HuH-7 (cell line): Measurements from ENCODE around the gene CTDNEP1.
A peak's percentile ranks its signal among the peaks of the same experiment; 100 is the strongest.

ENCODE experiments used
- DNase-seq: peaks from one replicate; pipeline ENCODE4 v3.0.0; 2011; ENCODE audit warnings: low spot score

The CTDNEP1 gene

GRCh38 chr17:7214300-7215135 is 37.0 kb downstream of the CTDNEP1 start:
- DNase-seq, result peak; percentile 94

GRCh38 chr17:7213895-7214299 is 37.6 kb downstream of the CTDNEP1 start:
- peak; percentile 74 for DNase-seq

- DNase-seq, result no peak
Observed at GRCh38 chr17:7211491-7212273, 39.9 kb downstream of the CTDNEP1 start.

GRCh38 chr17:7208754-7209460 is 42.6 kb downstream of the CTDNEP1 start:
- no peak for DNase-seq

- no peak for DNase-seq
Observed at GRCh38 chr17:7208027-7208571, 43.4 kb downstream of the CTDNEP1 start.

- DNase-seq, result no peak
Observed at GRCh38 chr17:7207120-7208001, 44.2 kb downstream of the CTDNEP1 start.

- DNase-seq, result no peak
Observed at GRCh38 chr17:7205561-7205960, 46.0 kb downstream of the CTDNEP1 start.

- peak; percentile 42 for DNase-seq
Observed at GRCh38 chr17:7204828-7205461, 46.6 kb downstream of the CTDNEP1 start.

GRCh38 chr17:7204336-7204735 is 47.2 kb downstream of the CTDNEP1 start:
- DNase-seq, result no peak

- DNase-seq, result no peak
Observed at GRCh38 chr17:7203391-7203790, 48.1 kb downstream of the CTDNEP1 start.

- no peak for DNase-seq
Observed at GRCh38 chr17:7196651-7197401, 54.7 kb downstream of the CTDNEP1 start.

GRCh38 chr17:7195971-7196370 is 55.6 kb downstream of the CTDNEP1 start:
- DNase-seq, result no peak
